ENCODE data around the gene LAMP2. TPM values are rescaled to one million over a fixed set of nuclear protein-coding genes. Genes with fewer than 3 reads are reported as not detected.

Gene LAMP2
- total and polyA plus RNA-seq, 8 donors = 2.6 to 153 (median 33.6) TPM

DNA sequence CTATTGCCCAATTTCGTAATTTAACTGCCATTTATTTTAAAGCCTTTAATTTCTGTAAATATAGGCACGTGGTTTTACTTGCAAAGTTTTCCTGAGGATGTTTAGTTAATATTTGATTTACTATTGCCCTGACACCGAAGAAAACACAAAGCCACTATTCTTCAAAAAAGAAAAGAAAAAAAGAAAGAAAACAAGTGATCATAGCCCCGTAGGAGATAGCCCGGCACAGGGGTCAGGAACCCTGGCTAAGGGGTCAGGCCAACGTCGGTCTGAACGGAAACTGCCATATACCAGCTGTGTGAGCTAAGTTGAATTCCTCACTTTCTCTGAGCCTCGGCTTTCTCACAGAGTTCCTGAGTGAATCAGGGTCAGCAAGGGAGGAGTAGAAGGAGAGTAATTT, 17.7 kb upstream of the LAMP2 start:
- H3K27me3 ChIP-seq = no peaks in the 10 kb centered on the region
- peaks cover 0 to 4% (median 0%) of the 10 kb centered on the region in 4 donors for H3K4me1 ChIP-seq
- H3K27ac ChIP-seq = peak overlapping the region in 2 of 5 donors; percentile 89 to 91
- no peaks in the 10 kb centered on the region for H3K36me3 ChIP-seq
- intact Hi-C loops (cut with DNase I; ENCODE audit: low total_unique reads) = no loop called here
- no peak overlapping the region for H3K4me3 ChIP-seq
- DNase-seq = peak in 1 of 2 donors; percentile 13
- WGBS, 5 donors = 19 to 53% (median 36%) methylated on average over 9 of the region's 9 CpGs
- TF ChIP-seq POLR2AphosphoS5 (IDR thresholded peaks at IDR 0.05) = no peak
- no peak for TF ChIP-seq POLR2A (IDR thresholded peaks at IDR 0.05)
- TF ChIP-seq, protein P1, sequence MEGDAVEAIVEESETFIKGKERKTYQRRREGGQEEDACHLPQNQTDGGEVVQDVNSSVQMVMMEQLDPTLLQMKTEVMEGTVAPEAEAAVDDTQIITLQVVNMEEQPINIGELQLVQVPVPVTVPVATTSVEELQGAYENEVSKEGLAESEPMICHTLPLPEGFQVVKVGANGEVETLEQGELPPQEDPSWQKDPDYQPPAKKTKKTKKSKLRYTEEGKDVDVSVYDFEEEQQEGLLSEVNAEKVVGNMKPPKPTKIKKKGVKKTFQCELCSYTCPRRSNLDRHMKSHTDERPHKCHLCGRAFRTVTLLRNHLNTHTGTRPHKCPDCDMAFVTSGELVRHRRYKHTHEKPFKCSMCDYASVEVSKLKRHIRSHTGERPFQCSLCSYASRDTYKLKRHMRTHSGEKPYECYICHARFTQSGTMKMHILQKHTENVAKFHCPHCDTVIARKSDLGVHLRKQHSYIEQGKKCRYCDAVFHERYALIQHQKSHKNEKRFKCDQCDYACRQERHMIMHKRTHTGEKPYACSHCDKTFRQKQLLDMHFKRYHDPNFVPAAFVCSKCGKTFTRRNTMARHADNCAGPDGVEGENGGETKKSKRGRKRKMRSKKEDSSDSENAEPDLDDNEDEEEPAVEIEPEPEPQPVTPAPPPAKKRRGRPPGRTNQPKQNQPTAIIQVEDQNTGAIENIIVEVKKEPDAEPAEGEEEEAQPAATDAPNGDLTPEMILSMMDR (IDR thresholded peaks at IDR 0.05) = no peak
- TF ChIP-seq EP300 (IDR thresholded peaks at IDR 0.05) = no peak
- H3K9me3 ChIP-seq = peaks cover 0 to 8% (median 0%) of the 10 kb centered on the region in 4 donors

DNA sequence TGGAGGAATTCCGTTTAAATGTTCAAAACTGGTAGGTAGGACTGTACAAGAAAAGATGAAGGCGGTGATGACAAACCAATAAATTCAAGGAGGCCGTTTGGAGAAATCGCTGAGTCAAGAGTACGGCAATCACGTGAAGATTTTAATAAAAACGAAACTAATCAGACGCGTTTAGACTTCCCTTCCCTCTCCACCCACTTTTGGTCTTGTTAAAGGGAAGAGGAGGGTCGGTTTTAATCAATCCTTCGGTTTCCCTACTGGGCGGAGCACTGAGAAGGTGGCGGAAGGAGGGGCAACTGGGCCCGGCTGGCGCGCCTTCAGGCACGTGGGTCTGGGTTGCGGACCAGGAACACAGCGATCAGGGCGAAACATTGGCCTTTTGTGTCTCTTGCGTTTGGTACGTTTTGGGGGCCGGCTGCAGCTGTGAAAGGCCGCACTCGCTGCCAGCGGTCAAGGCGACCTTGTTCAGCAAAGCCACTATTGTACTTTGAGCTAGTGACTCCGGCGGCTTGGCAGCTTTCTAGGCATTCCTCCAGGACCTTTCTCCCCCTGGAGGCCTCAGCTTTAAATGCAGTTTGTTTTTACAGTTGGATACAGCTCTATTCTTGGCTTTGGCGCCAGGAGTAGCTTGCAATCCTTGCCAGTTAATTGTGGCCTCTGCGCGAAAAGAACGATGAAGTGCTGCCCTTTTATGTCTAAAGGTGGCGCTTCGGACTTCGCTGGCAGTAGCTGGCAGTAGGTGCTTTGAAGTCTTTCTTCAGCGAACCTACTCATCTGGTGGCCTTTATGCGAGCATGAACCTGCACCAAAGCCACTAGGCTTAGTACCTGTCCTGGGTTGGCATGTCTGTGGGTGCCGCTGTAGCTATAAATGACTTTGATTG, 16.8 kb upstream of the LAMP2 start:
- peaks cover 0 to 4% (median 0%) of the 10 kb centered on the region in 4 donors for H3K4me1 ChIP-seq
- WGBS, 5 donors = 1 to 26% (median 8%) methylated on average over 33 to 39 of the region's 39 CpGs
- TF ChIP-seq, protein P1 (IDR thresholded peaks at IDR 0.05) = peak in 4 of 7 experiments; percentile 30 to 48 (median 40)
- no peak for TF ChIP-seq EP300 (IDR thresholded peaks at IDR 0.05)
- TF ChIP-seq POLR2AphosphoS5 (IDR thresholded peaks at IDR 0.05) = peak in 2 of 3 donors; percentile 22 to 38
- DNase-seq = peak; percentile 76 to 89
- H3K27ac ChIP-seq = peak overlapping the region; percentile 82 to 91 (median 85)
- H3K36me3 ChIP-seq = no peaks in the 10 kb centered on the region
- peaks cover 0 to 8% (median 0%) of the 10 kb centered on the region in 4 donors for H3K9me3 ChIP-seq
- H3K27me3 ChIP-seq = no peaks in the 10 kb centered on the region
- intact Hi-C loops (cut with DNase I; ENCODE audit: low total_unique reads) = no loop called here
- H3K4me3 ChIP-seq = peak overlapping the region; percentile 37 to 50 (median 46)

DNA sequence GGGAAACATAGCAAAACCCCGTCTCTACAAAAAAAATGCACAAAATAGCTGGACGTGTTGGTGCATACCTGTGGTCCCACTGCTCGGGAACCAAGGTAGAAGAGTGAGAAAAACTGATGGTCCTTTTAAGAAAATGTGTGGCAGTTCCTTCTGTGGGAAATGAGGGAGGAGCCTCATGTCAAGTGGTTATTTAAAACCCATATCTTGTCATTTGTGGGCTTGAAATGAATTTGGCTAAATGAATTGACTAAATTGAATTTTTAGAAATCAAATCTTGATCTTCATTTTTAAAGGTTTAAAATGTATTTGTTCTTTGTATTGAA, 16.2 kb upstream of the LAMP2 start:
- Histone ChIP-seq H3K4me3 (peak overlapping the region; percentile 37 to 50 (median 46)), H3K9me3 (peaks cover 0 to 8% (median 0%) of the 10 kb centered on the region in 4 donors), H3K27me3 (no peaks in the 10 kb centered on the region), H3K27ac (peak overlapping the region in 4 of 5 donors; percentile 82 to 91 (median 87)), H3K36me3 (no peaks in the 10 kb centered on the region), H3K4me1 (peaks cover 0 to 4% (median 0%) of the 10 kb centered on the region in 4 donors)
- peak in 1 of 2 donors; percentile 4 for DNase-seq
- WGBS, 5 donors = 67 to 84% (median 73%) methylated on average over 3 of the region's 3 CpGs
- TF ChIP-seq EP300 (IDR thresholded peaks at IDR 0.05) (no peak), POLR2A (IDR thresholded peaks at IDR 0.05) (no peak), POLR2AphosphoS5 (IDR thresholded peaks at IDR 0.05) (no peak)
- TF ChIP-seq, protein P1 (IDR thresholded peaks at IDR 0.05) = no peak
- intact Hi-C loops (cut with DNase I; ENCODE audit: low total_unique reads) = no loop called here

DNA sequence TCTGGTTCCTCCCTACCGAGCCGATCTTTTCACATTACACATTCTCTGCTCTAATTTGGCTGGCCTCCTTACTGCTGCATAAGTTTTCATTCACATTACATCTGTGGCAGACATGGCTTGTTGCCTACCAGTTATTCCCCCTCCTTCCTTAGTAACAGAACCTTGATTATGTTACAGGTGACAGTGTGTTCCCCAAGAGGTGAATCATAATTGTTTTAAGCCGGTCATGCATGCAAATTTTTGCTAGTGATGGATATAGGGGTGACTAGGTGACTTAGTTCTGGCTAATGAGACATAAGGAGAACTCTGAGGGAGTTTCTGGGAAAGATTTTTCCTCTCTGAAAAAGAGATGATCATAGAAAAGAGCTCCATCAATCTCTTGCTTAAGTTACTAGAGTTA, 8.4 kb upstream of the LAMP2 start:
- no peak for TF ChIP-seq EP300 (IDR thresholded peaks at IDR 0.05)
- TF ChIP-seq POLR2A (IDR thresholded peaks at IDR 0.05) = no peak
- TF ChIP-seq, protein P1 (IDR thresholded peaks at IDR 0.05) = no peak
- no peak for TF ChIP-seq POLR2AphosphoS5 (IDR thresholded peaks at IDR 0.05)
- Histone ChIP-seq H3K4me1 (no peaks in the 10 kb centered on the region), H3K4me3 (no peak overlapping the region), H3K9me3 (no peaks in the 10 kb centered on the region), H3K27me3 (no peaks in the 10 kb centered on the region), H3K27ac (no peak overlapping the region), H3K36me3 (no peaks in the 10 kb centered on the region)
- DNase-seq = no peak
- 79 to 92% (median 84%) methylated on average over 3 of the region's 3 CpGs for WGBS, 5 donors
- intact Hi-C loops (cut with DNase I; ENCODE audit: low total_unique reads) = no loop called here

Data from stomach (tissue), 9 donors.